COLO668 (cell line): ENCODE results near the gene XBP1.
"Not testable (repeated sequence)": the region's sequence is repeated elsewhere in the genome, so short reads cannot be mapped to it uniquely, and the experiment has no call there.

Source experiments
- DNase-seq: peaks from one replicate; lab custom pipeline; 2025; ENCODE audit not compliant: unreplicated experiment; lab: John Stamatoyannopoulos, UW

Gene XBP1

GRCh38 chr22:28793976-28794584 is 6.3 kb downstream of the XBP1 start:
- no peak for DNase-seq

GRCh38 chr22:28792491-28793383 is 7.6 kb downstream of the XBP1 start:
- DNase-seq, result peak; percentile 40

DNA sequence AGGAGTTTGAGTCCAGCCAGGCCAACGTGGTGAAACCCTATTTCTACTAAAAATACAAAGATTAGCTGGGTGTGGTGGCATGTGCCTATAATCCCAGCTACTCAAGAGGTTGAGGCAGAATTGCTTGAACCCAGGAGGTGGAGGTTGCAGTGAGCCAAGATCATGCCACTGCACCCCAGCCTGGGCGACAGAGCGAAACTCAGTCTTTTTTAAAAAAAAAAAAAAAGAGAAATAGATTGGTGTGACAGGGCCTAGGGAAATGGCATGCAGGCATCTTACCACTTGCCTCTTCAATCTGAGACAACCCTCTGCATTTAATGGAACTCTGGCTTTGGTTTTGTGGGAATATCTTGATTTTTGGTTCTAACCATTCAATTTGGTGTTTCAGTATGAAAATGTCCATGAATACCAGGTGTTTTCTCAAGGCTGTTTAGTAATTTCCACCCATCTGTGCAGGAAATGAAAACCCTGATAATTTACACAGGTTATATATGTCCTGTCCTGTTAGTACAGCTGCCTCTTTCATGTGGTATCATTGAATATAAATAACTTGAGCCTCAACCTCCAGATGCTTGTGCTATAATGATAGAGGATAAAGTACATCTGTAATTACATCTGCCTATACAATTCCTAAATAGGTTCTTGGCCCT is 8.4 kb downstream of the XBP1 start:
- no peak for DNase-seq

DNA sequence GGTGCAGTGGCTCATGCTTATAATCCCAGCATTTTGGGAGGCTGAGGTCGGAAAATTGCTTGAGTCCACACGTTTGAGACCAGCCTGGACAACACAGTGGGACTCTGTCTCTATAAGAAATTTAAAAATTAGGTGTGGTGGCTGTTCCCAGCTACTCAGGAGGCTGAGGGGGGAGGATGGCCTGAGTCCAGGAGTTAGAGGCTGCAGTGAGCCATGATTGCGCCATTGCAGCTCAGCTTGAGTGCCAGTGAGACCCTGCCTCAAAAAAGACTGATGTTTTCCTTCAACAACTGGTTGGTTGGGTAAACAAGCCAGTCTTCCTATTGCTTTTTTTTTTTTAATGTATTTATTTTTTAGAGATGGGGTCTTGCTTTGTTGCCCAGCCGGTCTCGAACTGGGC is 9.2 kb downstream of the XBP1 start:
- no peak for DNase-seq

GRCh38 chr22:28788601-28789000 is 11.8 kb downstream of the XBP1 start:
- DNase-seq, result no peak

DNA sequence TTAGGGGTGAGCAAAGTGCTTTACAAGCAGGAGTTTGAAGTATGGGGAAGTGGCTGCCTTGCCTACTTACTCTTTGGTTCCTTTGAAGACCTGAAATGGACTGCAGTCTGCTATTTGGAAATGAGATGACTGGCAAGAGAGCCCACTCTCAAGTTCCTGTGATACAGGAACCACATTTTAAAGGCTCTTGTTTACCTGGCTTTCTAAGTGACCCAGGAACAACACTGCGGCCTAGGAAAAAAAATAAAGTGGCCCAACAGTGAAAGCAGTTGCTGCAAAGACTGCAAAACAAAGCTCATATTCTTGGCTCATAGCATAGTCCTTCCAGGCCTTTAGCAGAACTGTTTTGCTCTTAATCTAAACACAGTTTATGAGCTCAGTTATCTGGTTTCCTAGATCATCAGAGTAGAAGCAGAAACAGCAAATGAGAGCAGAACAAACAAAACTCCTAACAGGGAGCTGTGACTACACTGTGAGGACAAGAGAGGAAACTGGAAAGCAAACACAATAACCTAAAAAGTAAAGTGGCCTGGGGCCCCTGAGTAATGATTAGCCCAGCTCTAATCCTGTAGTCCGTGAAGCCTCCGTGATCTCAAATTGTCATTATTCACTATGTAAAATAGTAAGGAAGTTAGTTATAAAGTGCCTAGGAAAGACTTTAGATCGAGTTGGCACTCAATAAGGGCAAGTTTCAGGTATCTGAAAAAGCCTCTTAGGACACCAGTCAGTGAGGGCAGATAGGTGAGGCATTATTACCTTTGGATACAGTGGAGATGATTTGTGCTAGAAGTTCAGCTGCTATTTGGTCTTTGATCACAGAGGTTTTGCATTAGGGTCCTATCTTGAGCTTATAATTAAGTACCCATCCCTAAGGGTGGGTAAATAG is 16.3 kb downstream of the XBP1 start:
- DNase-seq, result peak; percentile 47

- DNase-seq, result no peak
Observed at GRCh38 chr22:28780296-28780695, 20.1 kb downstream of the XBP1 start.

- no peak for DNase-seq
Observed at GRCh38 chr22:28779833-28780232, 20.5 kb downstream of the XBP1 start.

DNA sequence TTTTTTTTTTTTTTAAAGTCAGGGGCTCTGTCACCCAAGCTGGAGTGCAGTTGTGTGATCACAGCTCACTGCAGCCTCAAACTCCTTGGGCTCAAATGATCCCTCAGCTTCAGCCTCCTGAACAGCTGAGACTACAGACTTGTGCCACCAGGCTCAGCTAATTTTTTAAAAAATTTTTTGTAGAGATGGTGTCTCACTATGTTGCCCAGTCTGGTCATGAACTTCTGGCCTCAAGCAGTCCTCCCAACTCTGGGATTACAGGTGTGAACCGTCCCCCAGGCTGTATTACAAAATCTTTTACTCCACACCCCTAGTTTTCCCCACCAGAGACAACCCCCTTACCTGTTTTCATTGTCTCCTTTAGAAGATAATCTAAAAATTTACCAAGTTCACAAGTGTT is 26.0 kb downstream of the XBP1 start:
- no peak for DNase-seq

- DNase-seq, result no peak
Observed at GRCh38 chr22:28773461-28773867, 26.9 kb downstream of the XBP1 start.

DNA sequence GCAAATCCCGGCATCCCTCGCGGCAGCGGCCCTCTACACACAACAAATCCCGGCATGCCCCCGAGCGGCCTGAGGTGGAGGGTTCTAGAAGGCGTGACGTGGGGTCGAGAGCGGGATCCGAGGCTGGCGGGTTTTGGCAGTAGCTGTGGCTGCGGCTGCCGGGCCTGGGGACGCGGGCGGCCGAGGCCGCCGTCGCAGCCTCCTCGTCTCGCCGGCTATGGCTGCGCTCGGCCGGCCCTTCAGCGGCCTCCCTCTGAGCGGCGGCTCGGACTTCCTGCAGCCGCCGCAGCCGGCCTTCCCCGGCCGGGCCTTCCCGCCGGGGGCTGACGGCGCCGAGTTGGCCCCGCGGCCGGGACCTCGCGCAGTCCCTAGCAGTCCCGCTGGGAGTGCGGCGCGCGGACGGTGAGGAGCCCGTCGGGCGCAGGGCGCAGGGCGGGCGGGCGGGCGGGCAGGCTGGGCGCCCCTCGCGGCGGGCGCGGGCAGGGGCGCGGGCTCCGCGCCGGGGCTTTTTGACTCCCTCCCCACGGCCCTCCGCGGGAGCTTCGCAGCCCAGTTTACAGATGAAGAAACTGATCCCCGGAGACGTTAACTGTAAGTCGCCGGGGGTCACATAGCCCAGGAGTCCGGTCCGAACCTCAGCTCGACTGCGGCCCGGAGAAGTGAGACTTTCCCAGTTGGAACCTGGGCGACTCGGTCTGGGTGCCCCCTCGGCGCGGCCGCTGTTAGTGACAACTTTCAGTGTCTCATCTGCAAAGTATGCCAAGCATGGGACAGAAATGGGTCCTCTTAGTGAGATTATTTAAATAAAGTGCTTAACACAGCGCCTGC is 27.5 kb downstream of the XBP1 start, which contains the start of gene CCDC117:
Gene CCDC117 (plus strand): TSS at position 63 of the 828 bp plus-strand sequence. CDS start 155 bp downstream, at position 218.
- DNase-seq, result peak; percentile 94

- DNase-seq, result peak; percentile 10
Observed at GRCh38 chr22:28771195-28771791, 29.1 kb downstream of the XBP1 start.

GRCh38 chr22:28769394-28770085 is 30.8 kb downstream of the XBP1 start:
- DNase-seq, result no peak

DNA sequence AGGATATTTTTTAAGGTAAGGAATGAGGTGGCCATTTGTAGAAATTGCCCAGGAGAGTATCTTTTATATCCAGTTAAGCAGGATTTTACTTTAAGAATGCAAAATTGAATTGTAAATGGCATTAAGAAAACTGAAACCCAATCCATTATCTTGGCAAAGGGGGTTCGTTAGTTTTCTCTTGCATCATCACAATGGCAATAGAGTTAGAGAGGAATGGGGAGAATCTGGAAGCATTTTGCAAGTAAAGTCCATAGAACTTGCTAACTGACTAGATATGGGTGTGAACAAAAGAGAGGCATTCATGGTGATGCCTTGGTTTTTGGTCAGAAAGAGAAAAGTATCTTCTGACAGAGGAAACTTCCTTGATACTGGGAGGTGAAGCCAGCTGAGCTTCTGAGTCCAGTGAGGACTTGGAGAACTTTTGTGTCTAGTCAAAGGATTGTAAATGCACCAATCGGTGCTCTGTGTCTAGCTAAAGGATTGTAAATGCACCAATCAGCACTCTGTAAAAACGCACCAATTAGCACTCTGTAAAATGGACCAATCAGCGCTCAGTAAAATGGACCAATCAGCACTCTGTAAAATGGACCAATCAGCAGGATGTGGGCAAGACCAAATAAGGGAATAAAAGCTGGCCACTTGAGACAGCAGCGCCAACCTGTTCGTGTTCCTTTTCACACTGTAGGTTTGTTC is 31.5 kb downstream of the XBP1 start:
- no peak for DNase-seq

GRCh38 chr22:28766628-28767027 is 33.7 kb downstream of the XBP1 start:
- DNase-seq, result no peak

DNA sequence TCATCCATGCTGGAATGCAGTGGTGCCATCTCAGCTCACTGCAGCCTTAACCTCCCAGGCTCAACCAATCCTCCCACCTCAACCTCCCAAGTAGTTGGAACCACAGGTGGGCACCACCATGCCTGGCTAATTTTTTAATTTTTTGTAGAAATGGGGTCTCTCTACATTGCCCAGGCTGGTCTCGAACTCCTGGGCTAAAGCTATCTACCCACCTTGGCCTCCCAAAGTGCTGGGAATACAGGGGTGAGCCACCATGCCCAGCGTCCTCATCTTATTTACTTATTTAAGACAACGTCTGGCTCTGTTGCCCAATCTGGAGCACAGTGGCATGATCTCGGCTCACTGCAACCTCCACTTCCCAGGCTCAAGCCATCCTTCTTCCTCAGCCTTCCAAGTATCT is 38.4 kb downstream of the XBP1 start:
- not testable (repeated sequence) for DNase-seq

DNA sequence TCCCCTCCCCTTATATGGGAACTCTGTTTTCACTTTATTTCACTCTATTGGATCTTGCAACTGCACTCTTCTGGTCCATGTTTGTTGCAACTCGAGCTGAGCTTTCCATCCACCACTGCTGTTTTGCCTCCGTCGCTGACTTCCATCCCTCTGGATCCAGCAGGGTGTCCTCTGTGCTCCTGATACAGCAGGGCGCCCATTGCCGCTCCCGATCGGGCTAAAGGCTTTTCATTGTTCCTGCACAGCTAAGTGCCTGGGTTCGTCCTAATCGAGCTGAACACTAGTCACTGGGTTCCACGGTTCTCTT is 39.0 kb downstream of the XBP1 start:
- DNase-seq, result no peak

- DNase-seq, result no peak
Observed at GRCh38 chr22:28759861-28760560, 40.4 kb downstream of the XBP1 start.
